K562 treated with DMSO at 1 percent for 24 hours (cell line): Measurements from ENCODE around the gene JMJD1C. TPM values are rescaled to one million over a fixed set of nuclear protein-coding genes. Genes with fewer than 3 reads are reported as not detected.

Experiments used
- total RNA-seq: library from RNA; unstranded; fragments of 300-600 nt; gene quantifications from 2 replicates; pipeline ENCODE4 v1.2.3, GENCODE V29; 2022; ENCODE audit warnings: low read depth; ENCODE audit not compliant: insufficient read depth

Gene JMJD1C
- 19.2 and 20.0 TPM in 2 replicates for total RNA-seq

GRCh38 chr10:63465293-63466143 is at the start of gene JMJD1C:
Gene JMJD1C (minus strand): TSS chr10:63465977. CDS start chr10:63465662, 315 bp downstream.

GRCh38 chr10:63133056-63133820 is 332.5 kb downstream of the JMJD1C start, which contains the start of gene NRBF2:
Gene NRBF2 (plus strand): TSS chr10:63133328. CDS start chr10:63133471, 143 bp downstream.

Other genes starting within 250 kb of the JMJD1C start
- 6.9 and 9.4 TPM in 2 replicates for gene REEP3, start 55.4 kb upstream of the JMJD1C start, total RNA-seq